Thoracic aorta (tissue), 2 donors: ENCODE results near the gene OR2L5. TPM values are rescaled to one million over a fixed set of nuclear protein-coding genes. Genes with fewer than 3 reads are reported as not detected.

Source experiments
- ATAC-seq: fragments of 150-250 bp; one replicate; pipeline ENCODE4 v1.8.0; 2017; ENCODE audit warnings: low read depth; ENCODE audit not compliant: insufficient number of reproducible peaks, low FRiP score
- DNase-seq: peaks from one replicate; pipeline ENCODE4 v3.0.0-alpha.2; 2020; ENCODE audit warnings: low spot score
- H3K27ac ChIP-seq, 2 donors: fragments of 200-600 bp; sonication (generic); 1 replicate in 1 of 2; 2 replicates in 1 of 2; pipeline ENCODE4 v1.5.1; 2016; ENCODE audit warnings: mild to moderate bottlenecking in 2 of 2, moderate library complexity in 2 of 2
- H3K27me3 ChIP-seq: fragments of 200-600 bp; sonication (generic); replicated peaks from 2 replicates; pipeline ENCODE4 v1.6.0; 2016; ENCODE audit warnings: mild to moderate bottlenecking; ENCODE audit not compliant: insufficient read depth
- H3K36me3 ChIP-seq: fragments of 200-600 bp; sonication (generic); one replicate; pipeline ENCODE4 v1.5.1; 2016
- H3K4me1 ChIP-seq, 2 donors: fragments of 200-600 bp; sonication (generic); 1 replicate in 1 of 2; 2 replicates in 1 of 2; pipeline versions ENCODE4 v1.5.1 to v1.6.0; 2016; ENCODE audit warnings: low read depth in 2 of 2, mild to moderate bottlenecking in 1 of 2; ENCODE audit not compliant: control insufficient read depth in 1 of 2
- H3K4me3 ChIP-seq: fragments of 200-600 bp; sonication (generic); 2 replicates; pipeline ENCODE4 v1.5.1; 2016; ENCODE audit warnings: mild to moderate bottlenecking
- H3K9me3 ChIP-seq: fragments of 200-600 bp; sonication (generic); 2 replicates; pipeline ENCODE4 v1.5.1; 2016
- CTCF ChIP-seq: fragments of 200-600 bp; sonication (generic); IDR thresholded peaks from one replicate; pipeline ENCODE4 v1.5.1; 2019; ENCODE audit warnings: antibody characterized with exemption
- total RNA-seq, 2 donors: library from RNA; depleted of rRNA; stranded (reverse); fragments of >200 nt; gene quantifications; one replicate each; pipeline versions ENCODE4 v1.1.0 to v1.2.3, GENCODE V29; 2016

The OR2L5 gene
- total RNA-seq, 2 donors from 2014 or later: not detected

- H3K4me1 ChIP-seq: no peaks in the 10 kb centered on the region
- H3K36me3 ChIP-seq: no peaks in the 10 kb centered on the region
- no peak for TF ChIP-seq CTCF
- no peak overlapping the region for H3K27ac ChIP-seq
- DNase-seq: no peak
- ATAC-seq: no peak
- H3K27me3 ChIP-seq: no peaks in the 10 kb centered on the region
- H3K9me3 ChIP-seq: no peaks in the 10 kb centered on the region
- H3K4me3 ChIP-seq: no peak overlapping the region
These were observed 13.3 kb upstream of the OR2L5 start for GRCh38 chr1:248000169-248000568.

GRCh38 chr1:248007778-248008177 is 5.7 kb upstream of the OR2L5 start:
- Histone ChIP-seq H3K27me3 (no peaks in the 10 kb centered on the region), H3K36me3 (no peaks in the 10 kb centered on the region), H3K9me3 (peaks cover 17% of the 10 kb centered on the region), H3K4me1 (no peaks in the 10 kb centered on the region), H3K27ac (no peak overlapping the region), H3K4me3 (no peak overlapping the region)
- DNase-seq (no peak), ATAC-seq (no peak)
- TF ChIP-seq CTCF: no peak

GRCh38 chr1:248009681-248010080 is 3.8 kb upstream of the OR2L5 start:
- H3K36me3 ChIP-seq: no peaks in the 10 kb centered on the region
- no peak for TF ChIP-seq CTCF
- H3K9me3 ChIP-seq: peaks cover 17% of the 10 kb centered on the region
- ATAC-seq (no peak), DNase-seq (no peak)
- H3K27me3 ChIP-seq: no peaks in the 10 kb centered on the region
- no peaks in the 10 kb centered on the region for H3K4me1 ChIP-seq
- H3K27ac ChIP-seq: no peak overlapping the region
- H3K4me3 ChIP-seq: no peak overlapping the region

- Histone ChIP-seq H3K27ac (no peak overlapping the region), H3K9me3 (peaks cover 4% of the 10 kb centered on the region), H3K27me3 (no peaks in the 10 kb centered on the region), H3K36me3 (no peaks in the 10 kb centered on the region), H3K4me3 (no peak overlapping the region), H3K4me1 (no peaks in the 10 kb centered on the region)
- ATAC-seq (no peak), DNase-seq (no peak)
- TF ChIP-seq CTCF: no peak
These were observed 2.3 kb downstream of the OR2L5 start for GRCh38 chr1:248015803-248016202.

- no peaks in the 10 kb centered on the region for H3K36me3 ChIP-seq
- DNase-seq (no peak), ATAC-seq (no peak)
- TF ChIP-seq CTCF: no peak
- peaks cover 12% of the 10 kb centered on the region for H3K9me3 ChIP-seq
- no peak within 1 kb of the TSS for H3K4me3 ChIP-seq
- no peak within 1 kb of the TSS for H3K27ac ChIP-seq
- no peaks in the 10 kb centered on the region for H3K4me1 ChIP-seq
- H3K27me3 ChIP-seq: no peaks in the 10 kb centered on the region
These were observed 16.3 kb downstream of the OR2L5 start, which contains the start of gene OR2L2 for GRCh38 chr1:248029770-248030169. Gene OR2L2 (plus strand): TSS chr1:248030070. CDS start chr1:248038268, 8,198 bp downstream.
